Lower leg skin (tissue), 3 donors: ENCODE data around the gene HYAL2.

ENCODE experiments used
- CTCF ChIP-seq, 3 donors: fragments of 450-650 bp; IDR thresholded peaks; one replicate each; pipeline ENCODE4 v1.5.1; 2016; ENCODE audit warnings: antibody characterized with exemption in 3 of 3, mild to moderate bottlenecking in 3 of 3, moderate library complexity in 2 of 3
- POLR2A ChIP-seq, 2 donors: fragments of 450-650 bp; IDR thresholded peaks; one replicate each; pipeline ENCODE4 v1.6.1; 2016 to 2017; ENCODE audit warnings: antibody characterized with exemption in 2 of 2, mild to moderate bottlenecking in 1 of 2, moderate library complexity in 1 of 2

GRCh38 chr3:50338965-50339364 is 16.4 kb upstream of the HYAL2 start:
- no peak for TF ChIP-seq CTCF (IDR thresholded peaks at IDR 0.05)
- no peak for TF ChIP-seq POLR2A (IDR thresholded peaks at IDR 0.05)
